Keratinocyte (primary cell): ENCODE results near the gene RPH3AL.

Experiments used
- EZH2 ChIP-seq: IDR thresholded peaks from one replicate; pipeline ENCODE4 v1.6.1; 2012; ENCODE audit warnings: inconsistent platforms, mild to moderate bottlenecking, low read length, moderate library complexity
- TF ChIP-seq, protein P1 (sequence below), 3 experiments: IDR thresholded peaks in 1 of 3; conservative IDR thresholded peaks in 1 of 3; optimal IDR thresholded peaks in 1 of 3; 2 replicates in 2 of 3; 3 replicates in 1 of 3; pipeline versions ENCODE3 to v1.5.1; 2011; ENCODE audit warnings: low read length in 3 of 3, mild to moderate bottlenecking in 3 of 3, moderate library complexity in 2 of 3, control low read depth in 1 of 3, inconsistent platforms in 1 of 3; ENCODE audit not compliant: insufficient read depth in 2 of 3; ENCODE audit errors: extremely low read depth in 1 of 3

GRCh38 chr17:292016-292415, 60.6 kb downstream of the RPH3AL start:
- TF ChIP-seq, protein P1, sequence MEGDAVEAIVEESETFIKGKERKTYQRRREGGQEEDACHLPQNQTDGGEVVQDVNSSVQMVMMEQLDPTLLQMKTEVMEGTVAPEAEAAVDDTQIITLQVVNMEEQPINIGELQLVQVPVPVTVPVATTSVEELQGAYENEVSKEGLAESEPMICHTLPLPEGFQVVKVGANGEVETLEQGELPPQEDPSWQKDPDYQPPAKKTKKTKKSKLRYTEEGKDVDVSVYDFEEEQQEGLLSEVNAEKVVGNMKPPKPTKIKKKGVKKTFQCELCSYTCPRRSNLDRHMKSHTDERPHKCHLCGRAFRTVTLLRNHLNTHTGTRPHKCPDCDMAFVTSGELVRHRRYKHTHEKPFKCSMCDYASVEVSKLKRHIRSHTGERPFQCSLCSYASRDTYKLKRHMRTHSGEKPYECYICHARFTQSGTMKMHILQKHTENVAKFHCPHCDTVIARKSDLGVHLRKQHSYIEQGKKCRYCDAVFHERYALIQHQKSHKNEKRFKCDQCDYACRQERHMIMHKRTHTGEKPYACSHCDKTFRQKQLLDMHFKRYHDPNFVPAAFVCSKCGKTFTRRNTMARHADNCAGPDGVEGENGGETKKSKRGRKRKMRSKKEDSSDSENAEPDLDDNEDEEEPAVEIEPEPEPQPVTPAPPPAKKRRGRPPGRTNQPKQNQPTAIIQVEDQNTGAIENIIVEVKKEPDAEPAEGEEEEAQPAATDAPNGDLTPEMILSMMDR (optimal IDR thresholded peaks at IDR 0.05 in 1 of 3, IDR thresholded peaks at IDR 0.05 in 1 of 3, conservative IDR thresholded peaks at IDR 0.05 in 1 of 3; ENCODE audit: extremely low read depth in 1 of 3, insufficient read depth in 2 of 3, low read length in 3 of 3) = no peak
- TF ChIP-seq EZH2 = no peak
